NCI-H1694 (cell line): ENCODE data around the gene NPHP4.
"Not testable (repeated sequence)": the region's sequence is repeated elsewhere in the genome, so short reads cannot be mapped to it uniquely, and the experiment has no call there.

Source experiments
- DNase-seq: peaks from one replicate; lab custom pipeline; 2025; lab: John Stamatoyannopoulos, UW

Gene NPHP4

GRCh38 chr1:5934058-5934884 is 58.0 kb downstream of the NPHP4 start:
- DNase-seq: no peak

DNA sequence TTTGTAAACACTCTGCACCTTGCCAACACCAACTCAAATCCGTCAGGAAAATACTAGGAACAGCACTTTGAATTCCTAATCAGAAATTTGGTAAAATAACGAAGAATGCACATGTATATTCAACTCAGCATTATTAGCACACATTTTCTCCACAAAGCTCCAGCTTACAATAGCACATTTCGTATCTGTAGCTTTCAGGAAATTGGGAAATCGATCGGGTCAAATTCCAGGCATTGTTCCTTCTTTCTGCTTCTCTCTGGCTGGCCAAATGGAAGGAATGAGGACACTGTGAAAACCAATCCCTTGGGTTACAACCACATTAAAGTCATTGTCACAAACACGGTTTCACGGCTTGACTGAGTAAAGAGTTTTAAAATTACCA is 58.6 kb downstream of the NPHP4 start:
- no peak for DNase-seq

- no peak for DNase-seq
Observed at GRCh38 chr1:5933050-5933449, 59.2 kb downstream of the NPHP4 start.

GRCh38 chr1:5928714-5929400 is 63.4 kb downstream of the NPHP4 start:
- no peak for DNase-seq

- no peak for DNase-seq
Observed at GRCh38 chr1:5927506-5928370, 64.5 kb downstream of the NPHP4 start.

GRCh38 chr1:5926686-5927435 is 65.4 kb downstream of the NPHP4 start:
- DNase-seq: no peak

DNA sequence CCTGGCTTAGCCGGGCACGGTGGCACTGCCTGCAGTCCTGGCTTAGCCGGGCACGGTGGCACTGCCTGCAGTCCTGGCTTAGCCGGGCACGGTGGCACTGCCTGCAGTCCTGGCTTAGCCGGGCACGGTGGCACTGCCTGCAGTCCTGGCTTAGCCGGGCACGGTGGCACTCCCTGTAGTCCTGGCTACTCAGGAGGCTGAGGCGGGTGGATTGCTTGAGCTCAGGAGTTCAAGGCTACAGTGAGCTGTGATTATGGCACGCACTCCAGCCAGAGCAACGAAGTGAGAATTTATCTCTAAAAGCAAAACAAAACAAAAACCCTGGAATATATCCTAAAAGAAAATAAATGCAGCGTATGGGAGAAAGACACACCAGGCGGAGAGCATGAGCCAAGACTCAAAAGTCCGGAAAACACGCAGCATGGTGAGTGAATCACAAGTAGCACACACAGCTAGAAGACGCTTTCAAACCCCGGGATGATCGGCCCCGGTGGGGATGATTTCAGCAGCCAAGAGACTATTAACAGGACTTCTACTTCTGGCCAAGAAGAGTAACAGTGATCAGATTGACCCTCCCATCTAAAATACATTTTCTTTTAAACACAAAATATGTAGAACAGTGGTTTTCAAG is 69.4 kb downstream of the NPHP4 start:
- not testable (repeated sequence) for DNase-seq

DNA sequence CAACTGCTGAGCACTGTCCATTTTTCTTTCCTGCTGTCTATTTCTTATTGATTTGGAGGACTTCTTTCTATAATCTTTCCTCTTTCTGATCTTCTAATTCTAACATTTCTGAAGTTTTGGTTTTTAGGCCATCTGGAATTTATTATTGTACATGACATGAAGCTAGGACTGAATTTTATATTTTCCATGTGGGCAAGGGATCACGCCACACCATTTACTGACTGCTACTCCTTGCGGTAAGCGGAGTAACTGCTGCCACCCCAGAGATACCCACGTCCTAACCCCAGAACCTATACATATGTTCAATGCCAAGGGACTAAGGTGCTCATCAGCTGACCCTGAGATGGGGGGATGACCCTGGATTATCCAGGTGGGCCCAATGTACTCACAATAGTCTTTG is 70.6 kb downstream of the NPHP4 start:
- no peak for DNase-seq

DNA sequence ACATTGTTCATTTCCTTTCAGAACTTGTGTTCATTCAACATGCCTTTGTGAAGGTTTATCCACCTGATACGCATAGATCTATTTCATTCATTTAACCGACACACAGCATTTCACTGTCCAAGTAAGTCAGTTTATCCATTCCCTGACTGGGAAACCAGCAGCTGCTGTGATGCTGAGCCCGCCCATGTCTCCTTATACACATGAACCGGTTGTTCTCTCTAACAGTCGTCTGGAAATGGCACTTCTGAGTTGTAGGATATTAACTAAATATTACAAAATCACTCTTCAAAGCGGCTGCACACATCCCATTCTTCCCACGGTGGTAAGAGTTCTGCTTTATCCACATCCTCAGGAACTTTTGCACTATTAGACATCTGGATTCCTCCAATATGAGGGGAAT is 71.1 kb downstream of the NPHP4 start:
- DNase-seq: no peak

GRCh38 chr1:5920201-5920600 is 72.0 kb downstream of the NPHP4 start:
- DNase-seq: no peak

- no peak for DNase-seq
Observed at GRCh38 chr1:5918275-5918649, 74.0 kb downstream of the NPHP4 start.

- DNase-seq: no peak
Observed at GRCh38 chr1:5917591-5918274, 74.5 kb downstream of the NPHP4 start.

- no peak for DNase-seq
Observed at GRCh38 chr1:5917281-5917590, 75.0 kb downstream of the NPHP4 start.

DNA sequence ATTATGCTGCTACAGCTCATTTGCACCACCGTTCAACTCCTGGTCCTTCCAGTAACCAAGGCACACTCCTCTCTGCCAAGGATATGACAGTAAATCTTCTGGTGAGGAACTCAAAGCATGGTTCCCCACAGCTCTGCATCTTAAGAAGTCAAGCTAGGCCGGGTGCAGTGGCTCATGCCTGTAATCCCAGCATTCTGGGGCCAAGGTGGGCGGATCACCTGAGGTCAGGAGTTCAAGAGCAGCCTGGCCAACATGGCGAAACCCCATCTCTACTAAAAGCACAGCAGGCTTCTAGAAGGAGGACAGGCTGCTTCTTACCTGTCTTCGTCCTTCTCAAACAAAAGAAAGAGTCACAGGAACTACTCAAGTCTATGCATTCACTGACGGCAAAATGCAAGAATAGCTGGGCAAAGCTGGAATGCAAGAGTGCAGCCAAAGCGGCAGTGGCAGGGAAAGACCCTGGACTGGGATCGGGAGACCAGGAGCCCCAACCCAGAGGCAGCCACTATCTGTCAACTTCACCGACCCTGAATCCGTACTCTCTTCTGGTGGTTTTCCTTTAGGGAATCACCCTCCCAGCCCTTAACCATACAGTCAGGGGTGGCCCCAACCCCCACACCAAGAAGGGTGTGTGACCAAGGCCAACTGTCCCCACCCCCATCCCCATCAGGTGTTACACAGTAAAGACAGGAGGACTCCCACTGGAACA is 75.5 kb downstream of the NPHP4 start:
- no peak for DNase-seq

DNA sequence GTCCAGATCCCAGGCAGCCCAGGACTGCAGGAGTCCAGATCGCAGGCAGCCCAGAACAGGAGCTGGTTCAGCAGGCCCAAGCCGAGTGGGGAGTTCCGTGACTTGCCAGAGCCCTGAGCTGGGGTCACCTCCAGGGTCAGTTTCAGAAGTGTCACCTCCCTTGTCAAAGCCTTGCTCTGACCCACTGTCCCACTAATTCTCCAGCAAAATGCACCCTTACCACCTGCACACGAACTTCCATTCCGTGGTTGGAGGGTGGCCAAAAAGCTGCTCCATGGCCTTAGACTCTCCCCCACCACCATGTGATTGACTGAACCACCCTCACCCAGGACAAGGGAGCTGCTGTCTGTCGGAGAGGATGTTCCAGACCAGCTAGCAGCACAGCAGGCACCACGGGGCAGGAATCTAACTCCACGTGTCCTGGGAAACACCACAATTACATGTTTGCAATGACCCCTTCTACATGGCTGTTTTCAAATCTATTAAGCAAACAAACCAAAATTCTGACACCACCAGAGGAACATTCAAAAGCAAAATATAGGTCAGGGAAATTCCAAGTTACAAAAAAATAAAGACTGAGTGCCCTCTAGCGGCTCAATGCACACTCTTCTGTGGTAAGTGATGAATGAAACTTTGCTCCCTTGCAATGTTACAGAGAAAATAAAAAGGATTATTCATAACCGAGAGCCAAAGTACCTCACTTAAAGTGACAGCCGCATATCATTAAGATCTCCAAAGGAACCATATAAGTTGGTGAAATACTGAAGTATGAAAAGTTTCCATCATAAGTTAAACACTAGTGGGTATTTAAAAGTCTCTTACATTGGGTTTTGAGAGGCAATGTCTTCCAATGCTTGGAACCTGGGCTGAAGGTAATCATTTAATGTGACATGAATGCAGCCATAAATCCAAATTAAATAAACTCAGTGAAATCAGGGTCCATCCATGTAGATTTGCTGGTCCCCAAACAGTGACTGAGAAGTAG is 76.3 kb downstream of the NPHP4 start:
- DNase-seq: peak; percentile 10

GRCh38 chr1:5914676-5915365 is 77.4 kb downstream of the NPHP4 start:
- no peak for DNase-seq

- no peak for DNase-seq
Observed at GRCh38 chr1:5913876-5914275, 78.3 kb downstream of the NPHP4 start.

- DNase-seq: no peak
Observed at GRCh38 chr1:5913078-5913845, 79.0 kb downstream of the NPHP4 start.
